CD8-positive, alpha-beta memory T cell (primary cell): ENCODE measurements around the gene SUPT4H1. TPM values are rescaled to one million over a fixed set of nuclear protein-coding genes. Genes with fewer than 3 reads are reported as not detected.
A peak's percentile ranks its signal among the peaks of the same experiment; 100 is the strongest.

ENCODE experiments used
- CTCF ChIA-PET: fragments of 350-600 bp; sonication (Branson Sonifier 250); formaldehyde crosslinking; loops from one replicate; lab custom pipeline; 2021; ENCODE audit warnings: antibody characterized with exemption; lab: Charles Lee
- POLR2A ChIA-PET: fragments of 350-600 bp; sonication (Branson Sonifier 250); formaldehyde crosslinking; loops from one replicate; lab custom pipeline; 2021; ENCODE audit warnings: antibody characterized with exemption; lab: Charles Lee
- DNase-seq, 5 donors: peaks; one replicate each; pipeline versions ENCODE4 v3.0.0 to v3.0.0-alpha.2; 2020 to 2022; ENCODE audit warnings: mixed read lengths in 1 of 5
- H3K27ac ChIP-seq: one replicate; pipeline ENCODE4 v1.7.0; 2013; ENCODE audit warnings: low read depth, mild to moderate bottlenecking, low read length, moderate library complexity
- H3K27me3 ChIP-seq: 2 replicates; pipeline ENCODE4 v1.7.0; 2013; ENCODE audit warnings: low read length, mild to moderate bottlenecking; ENCODE audit not compliant: insufficient read depth, poor library complexity, severe bottlenecking
- H3K36me3 ChIP-seq: 2 replicates; pipeline ENCODE4 v1.7.0; 2013; ENCODE audit warnings: mild to moderate bottlenecking, low read length, moderate library complexity; ENCODE audit not compliant: insufficient read depth
- H3K4me1 ChIP-seq: 2 replicates; pipeline ENCODE4 v1.7.0; 2013; ENCODE audit warnings: mild to moderate bottlenecking, low read length, moderate library complexity; ENCODE audit not compliant: insufficient read depth
- H3K4me3 ChIP-seq: 2 replicates; pipeline ENCODE4 v1.7.0; 2013; ENCODE audit warnings: mild to moderate bottlenecking, low read length
- H3K9me3 ChIP-seq: 2 replicates; pipeline ENCODE4 v1.7.0; 2013; ENCODE audit warnings: mild to moderate bottlenecking, low read length
- H3K27ac Mint-ChIP-seq, 8 donors: one replicate each; pipeline ENCODE4 v1.8.0; 2020 to 2021; ENCODE audit warnings: mixed read lengths in 8 of 8, mild to moderate bottlenecking in 6 of 8, inconsistent platforms in 3 of 8, moderate library complexity in 3 of 8
- H3K27me3 Mint-ChIP-seq, 2 donors: one replicate each; pipeline ENCODE4 v1.8.0; 2020 to 2021; ENCODE audit warnings: mixed read lengths in 2 of 2, mild to moderate bottlenecking in 1 of 2, moderate library complexity in 1 of 2
- H3K36me3 Mint-ChIP-seq, 3 donors: one replicate each; pipeline ENCODE4 v1.8.0; 2020 to 2021; ENCODE audit warnings: mixed read lengths in 3 of 3, inconsistent platforms in 1 of 3, mild to moderate bottlenecking in 1 of 3
- H3K4me1 Mint-ChIP-seq, 3 donors: one replicate each; pipeline ENCODE4 v1.8.0; 2020 to 2021; ENCODE audit warnings: mixed read lengths in 3 of 3, inconsistent platforms in 1 of 3, mild to moderate bottlenecking in 1 of 3
- H3K4me3 Mint-ChIP-seq, 7 donors: one replicate each; pipeline ENCODE4 v1.8.0; 2020 to 2021; ENCODE audit warnings: mixed read lengths in 7 of 7, mild to moderate bottlenecking in 6 of 7, moderate library complexity in 4 of 7, inconsistent platforms in 2 of 7
- H3K9me3 Mint-ChIP-seq, 5 donors: one replicate each; pipeline ENCODE4 v1.8.0; 2020 to 2022; ENCODE audit warnings: mixed read lengths in 5 of 5, mild to moderate bottlenecking in 3 of 5, moderate library complexity in 2 of 5, inconsistent platforms in 1 of 5
- polyA plus RNA-seq: library from polyadenylated mRNA; unstranded; fragments of 300-500 nt; fragmentation: Illumina TruSeq; gene quantifications from one replicate; pipeline ENCODE4 v1.2.3, GENCODE V29; 2021
- total RNA-seq, 2 experiments: library from RNA; stranded (reverse); gene quantifications; one replicate each; pipeline ENCODE4 v1.2.3, GENCODE V29; 2021

Gene SUPT4H1
- total and polyA plus RNA-seq, 3 experiments from 2014 or later: 97.5 to 149 (median 145) TPM

- peaks cover 49% of the 10 kb centered on the region for H3K4me1 ChIP-seq
- Mint-ChIP-seq H3K4me3 (peak overlapping the region; percentile 95 to 100 (median 99)), H3K36me3 (peaks cover 18 to 70% (median 24%) of the 10 kb centered on the region in 3 donors)
Measured at GRCh38 chr17:58351182-58351581, 819 bp downstream of the SUPT4H1 start.

GRCh38 chr17:58348038-58348437 lies 4.0 kb downstream of the SUPT4H1 start:
- ChIA-PET CTCF (interaction anchor here (2.0 to 13.8 kb wide), 3 partner anchors 14 to 70 kb away, joined by 7 to 504 read pairs (median 164); partner anchors contain the start of genes RNF43 and TSPOAP1), POLR2A (interaction anchor here (2.0 to 12.2 kb wide), 2 partner anchors 16 to 31 kb away, joined by 5 to 491 read pairs; partner anchors contain the start of gene TSPOAP1)
- Histone ChIP-seq H3K36me3 (peaks cover 46% of the 10 kb centered on the region), H3K4me3 (no peak overlapping the region), H3K9me3 (no peaks in the 10 kb centered on the region), H3K27ac (no peak overlapping the region), H3K27me3 (no peaks in the 10 kb centered on the region), H3K4me1 (peaks cover 70% of the 10 kb centered on the region)
- H3K36me3 Mint-ChIP-seq: peaks cover 18 to 81% (median 39%) of the 10 kb centered on the region in 3 donors
- no peak for DNase-seq
- peak overlapping the region; percentile 26 to 99 (median 85) for H3K27ac Mint-ChIP-seq
- peaks cover 63 to 90% (median 88%) of the 10 kb centered on the region in 3 donors for H3K4me1 Mint-ChIP-seq
- no peaks in the 10 kb centered on the region for H3K9me3 Mint-ChIP-seq
- H3K27me3 Mint-ChIP-seq: no peaks in the 10 kb centered on the region
- peak overlapping the region in 2 of 7 donors; percentile 6 to 7 for H3K4me3 Mint-ChIP-seq

More at GRCh38 chr17:58351182-58351581, 819 bp downstream of the SUPT4H1 start:
- no peaks in the 10 kb centered on the region for H3K9me3 Mint-ChIP-seq
- H3K9me3 ChIP-seq: no peaks in the 10 kb centered on the region
- peak overlapping the region; percentile 98 for H3K4me3 ChIP-seq
- H3K4me1 Mint-ChIP-seq: peaks cover 43 to 77% (median 70%) of the 10 kb centered on the region in 3 donors
- POLR2A ChIA-PET: interaction anchor here (0.6 to 7.0 kb wide), 11 partner anchors 13 to 1293 kb away, joined by 4 to 108 read pairs (median 13); partner anchors contain the start of genes HSF5, RNF43 and TSPOAP1
- CTCF ChIA-PET: interaction anchor here (0.8 to 8.7 kb wide), 9 partner anchors 12 to 643 kb away, joined by 3 to 97 read pairs (median 6); partner anchors contain the start of gene RNF43
- DNase-seq: no peak
- peaks cover 37% of the 10 kb centered on the region for H3K36me3 ChIP-seq
- peak overlapping the region; percentile 66 to 100 (median 98) for H3K27ac Mint-ChIP-seq
- H3K27me3 Mint-ChIP-seq: no peaks in the 10 kb centered on the region
- no peaks in the 10 kb centered on the region for H3K27me3 ChIP-seq
- H3K27ac ChIP-seq: peak overlapping the region; percentile 93

GRCh38 chr17:58345500-58345899 lies 6.5 kb downstream of the SUPT4H1 start:
- H3K27me3 ChIP-seq: no peaks in the 10 kb centered on the region
- no peaks in the 10 kb centered on the region for H3K9me3 ChIP-seq
- ChIA-PET POLR2A (interaction anchor here (0.6 to 12.2 kb wide), 6 partner anchors 14 to 72 kb away, joined by 3 to 491 read pairs (median 5); partner anchors contain the start of genes RNF43 and TSPOAP1), CTCF (interaction anchor here (0.9 to 13.8 kb wide), 20 partner anchors 8 to 161 kb away, joined by 3 to 504 read pairs (median 6); partner anchors contain the start of genes HSF5, RNF43 and TSPOAP1)
- H3K4me1 Mint-ChIP-seq: peaks cover 67 to 93% (median 91%) of the 10 kb centered on the region in 3 donors
- H3K27ac ChIP-seq: peak overlapping the region; percentile 88
- no peak for DNase-seq
- peaks cover 78% of the 10 kb centered on the region for H3K4me1 ChIP-seq
- H3K27me3 Mint-ChIP-seq: no peaks in the 10 kb centered on the region
- H3K9me3 Mint-ChIP-seq: no peaks in the 10 kb centered on the region
- peaks cover 16 to 71% (median 37%) of the 10 kb centered on the region in 3 donors for H3K36me3 Mint-ChIP-seq
- H3K27ac Mint-ChIP-seq: peak overlapping the region; percentile 92 to 100 (median 99)
- peaks cover 46% of the 10 kb centered on the region for H3K36me3 ChIP-seq
- H3K4me3 ChIP-seq: peak overlapping the region; percentile 86
- H3K4me3 Mint-ChIP-seq: peak overlapping the region in 6 of 7 donors; percentile 15 to 100 (median 97)

GRCh38 chr17:58344791-58345157 lies 7.2 kb downstream of the SUPT4H1 start:
- peak overlapping the region; percentile 92 to 100 (median 99) for H3K27ac Mint-ChIP-seq
- DNase-seq: peak in 3 of 5 donors; percentile 73 to 83 (median 77)
- H3K27me3 Mint-ChIP-seq: no peaks in the 10 kb centered on the region
- H3K36me3 Mint-ChIP-seq: peaks cover 15 to 72% (median 40%) of the 10 kb centered on the region in 3 donors
- no peaks in the 10 kb centered on the region for H3K27me3 ChIP-seq
- POLR2A ChIA-PET: interaction anchor here (0.8 to 12.2 kb wide), 10 partner anchors 8 to 73 kb away, joined by 3 to 491 read pairs (median 5); partner anchors contain the start of genes RNF43, SUPT4H1 and TSPOAP1
- H3K9me3 Mint-ChIP-seq: no peaks in the 10 kb centered on the region
- no peaks in the 10 kb centered on the region for H3K9me3 ChIP-seq
- CTCF ChIA-PET: interaction anchor here (0.8 to 13.8 kb wide), 22 partner anchors 9 to 174 kb away, joined by 3 to 504 read pairs (median 4); partner anchors contain the start of genes HSF5, RNF43 and TSPOAP1
- peaks cover 85% of the 10 kb centered on the region for H3K4me1 ChIP-seq
- H3K4me1 Mint-ChIP-seq: peaks cover 74 to 99% (median 97%) of the 10 kb centered on the region in 3 donors
- H3K36me3 ChIP-seq: peaks cover 44% of the 10 kb centered on the region
- H3K4me3 Mint-ChIP-seq: peak overlapping the region; percentile 86 to 100 (median 95)
- H3K27ac ChIP-seq: peak overlapping the region; percentile 88
- H3K4me3 ChIP-seq: peak overlapping the region; percentile 86

- POLR2A ChIA-PET: interaction anchor here (0.8 to 12.2 kb wide), 10 partner anchors 8 to 73 kb away, joined by 3 to 491 read pairs (median 5); partner anchors contain the start of genes RNF43, SUPT4H1 and TSPOAP1
- H3K9me3 ChIP-seq: no peaks in the 10 kb centered on the region
- H3K27ac Mint-ChIP-seq: peak overlapping the region; percentile 92 to 100 (median 99)
- H3K4me3 Mint-ChIP-seq: peak overlapping the region; percentile 86 to 100 (median 95)
- peaks cover 9 to 70% (median 36%) of the 10 kb centered on the region in 3 donors for H3K36me3 Mint-ChIP-seq
- H3K36me3 ChIP-seq: peaks cover 39% of the 10 kb centered on the region
- peak; percentile 77 to 95 (median 85) for DNase-seq
- H3K4me1 ChIP-seq: peaks cover 86% of the 10 kb centered on the region
- H3K4me3 ChIP-seq: peak overlapping the region; percentile 86
- CTCF ChIA-PET: interaction anchor here (0.8 to 13.8 kb wide), 25 partner anchors 9 to 175 kb away, joined by 3 to 504 read pairs (median 4); partner anchors contain the start of genes HSF5, RNF43 and TSPOAP1
- peaks cover 75 to 99% (median 97%) of the 10 kb centered on the region in 3 donors for H3K4me1 Mint-ChIP-seq
- H3K27me3 Mint-ChIP-seq: no peaks in the 10 kb centered on the region
- H3K27ac ChIP-seq: peak overlapping the region; percentile 88
- no peaks in the 10 kb centered on the region for H3K27me3 ChIP-seq
- H3K9me3 Mint-ChIP-seq: no peaks in the 10 kb centered on the region
Measured at GRCh38 chr17:58344047-58344790, 7.8 kb downstream of the SUPT4H1 start.

- CTCF ChIA-PET: interaction anchor here (0.8 to 13.8 kb wide), 7 partner anchors 9 to 171 kb away, joined by 3 to 504 read pairs (median 23); partner anchors contain the start of genes RNF43, SUPT4H1 and TSPOAP1
- POLR2A ChIA-PET: interaction anchor here (1.5 to 12.2 kb wide), 3 partner anchors 9 to 25 kb away, joined by 8 to 491 read pairs (median 72); partner anchors contain the start of genes SUPT4H1 and TSPOAP1
- H3K36me3 Mint-ChIP-seq: peaks cover 3 to 67% (median 26%) of the 10 kb centered on the region in 3 donors
- H3K4me3 ChIP-seq: peak overlapping the region; percentile 86
- H3K4me3 Mint-ChIP-seq: peak overlapping the region; percentile 86 to 100 (median 95)
- DNase-seq: no peak
- no peaks in the 10 kb centered on the region for H3K9me3 ChIP-seq
- peaks cover 91% of the 10 kb centered on the region for H3K4me1 ChIP-seq
- peak overlapping the region; percentile 92 to 100 (median 99) for H3K27ac Mint-ChIP-seq
- H3K9me3 Mint-ChIP-seq: no peaks in the 10 kb centered on the region
- H3K27me3 Mint-ChIP-seq: peaks cover 0 to 2% of the 10 kb centered on the region in 2 donors
- peaks cover 28% of the 10 kb centered on the region for H3K36me3 ChIP-seq
- H3K4me1 Mint-ChIP-seq: peaks cover 79 to 99% (median 98%) of the 10 kb centered on the region in 3 donors
- H3K27me3 ChIP-seq: no peaks in the 10 kb centered on the region
- peak overlapping the region; percentile 41 for H3K27ac ChIP-seq
Measured at GRCh38 chr17:58343131-58343530, 8.9 kb downstream of the SUPT4H1 start.
